Fibroblast of skin of back (primary cell): ENCODE measurements around the gene CREB1.
"Not testable (repeated sequence)": the region's sequence is repeated elsewhere in the genome, so short reads cannot be mapped to it uniquely, and the experiment has no call there.

Source experiments
- DNase-seq: peaks from one replicate; pipeline ENCODE4 v3.0.0-alpha.2; 2013

Gene CREB1

GRCh38 chr2:207619764-207620203 is 90.0 kb downstream of the CREB1 start:
- no peak for DNase-seq

DNA sequence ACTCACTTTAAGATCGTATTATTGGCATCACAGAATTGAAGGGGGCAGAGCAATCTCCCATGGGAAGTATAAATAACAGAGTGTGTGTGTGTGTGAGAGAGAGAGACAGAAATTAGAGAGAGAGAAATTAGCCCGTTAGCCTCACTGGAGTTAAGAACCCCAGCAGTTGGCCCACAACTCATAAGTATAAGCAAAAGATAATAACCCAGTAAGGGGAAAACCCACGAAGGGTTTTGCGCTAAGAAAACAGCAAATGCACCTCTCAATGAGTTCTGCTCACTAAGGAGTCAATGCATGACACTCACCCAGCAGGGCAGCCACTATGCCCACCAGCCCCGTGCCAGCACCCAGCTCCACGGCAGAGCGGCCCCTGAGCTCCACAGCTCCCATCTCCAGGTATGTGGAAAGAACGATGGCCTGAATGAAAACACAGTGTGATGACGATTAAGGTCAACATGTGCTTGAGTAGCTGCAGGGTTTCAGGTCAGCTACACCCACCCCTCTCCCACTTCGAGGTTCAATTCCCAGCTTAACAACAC is 91.8 kb downstream of the CREB1 start:
- no peak for DNase-seq

DNA sequence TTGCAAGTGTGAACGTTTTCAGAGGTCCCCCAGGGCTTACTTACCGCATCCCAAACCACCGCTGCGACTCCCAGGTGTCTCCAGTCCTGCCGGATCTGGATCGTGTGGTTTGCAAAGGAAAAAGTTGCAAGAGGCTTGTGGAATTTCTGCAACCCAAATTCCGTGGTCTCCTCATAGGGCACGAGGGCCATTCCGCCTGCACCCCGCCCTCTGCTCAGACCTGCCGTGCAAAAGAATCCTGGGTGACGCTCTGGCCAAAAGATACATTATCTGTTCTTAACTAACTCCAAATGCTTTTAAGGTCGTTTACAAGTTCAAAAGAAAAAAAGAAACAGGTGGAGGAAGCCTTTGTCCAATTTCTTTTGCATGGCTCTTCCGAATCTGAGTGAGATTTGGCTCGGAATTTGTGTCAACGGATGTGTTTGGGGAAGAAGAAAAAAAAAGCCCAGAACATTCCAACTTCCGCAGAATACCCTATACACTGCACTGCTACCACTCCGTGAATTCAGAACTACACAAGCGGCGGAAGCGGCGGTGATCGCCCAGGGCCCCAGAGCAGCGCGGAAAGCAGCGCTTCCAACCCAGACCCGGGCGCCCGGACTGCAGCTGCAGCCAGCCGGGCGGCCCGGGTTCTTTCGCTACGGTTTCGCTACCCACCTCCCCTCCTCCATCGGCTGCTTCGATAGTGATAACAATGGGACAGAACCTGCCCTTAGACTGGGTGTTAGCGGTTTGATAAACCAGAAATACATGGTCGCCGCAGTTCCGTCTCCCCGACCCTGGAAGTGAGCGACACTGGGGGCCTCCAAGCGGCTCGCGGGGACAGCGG is 94.6 kb downstream of the CREB1 start:
- peak; percentile 74 for DNase-seq

DNA sequence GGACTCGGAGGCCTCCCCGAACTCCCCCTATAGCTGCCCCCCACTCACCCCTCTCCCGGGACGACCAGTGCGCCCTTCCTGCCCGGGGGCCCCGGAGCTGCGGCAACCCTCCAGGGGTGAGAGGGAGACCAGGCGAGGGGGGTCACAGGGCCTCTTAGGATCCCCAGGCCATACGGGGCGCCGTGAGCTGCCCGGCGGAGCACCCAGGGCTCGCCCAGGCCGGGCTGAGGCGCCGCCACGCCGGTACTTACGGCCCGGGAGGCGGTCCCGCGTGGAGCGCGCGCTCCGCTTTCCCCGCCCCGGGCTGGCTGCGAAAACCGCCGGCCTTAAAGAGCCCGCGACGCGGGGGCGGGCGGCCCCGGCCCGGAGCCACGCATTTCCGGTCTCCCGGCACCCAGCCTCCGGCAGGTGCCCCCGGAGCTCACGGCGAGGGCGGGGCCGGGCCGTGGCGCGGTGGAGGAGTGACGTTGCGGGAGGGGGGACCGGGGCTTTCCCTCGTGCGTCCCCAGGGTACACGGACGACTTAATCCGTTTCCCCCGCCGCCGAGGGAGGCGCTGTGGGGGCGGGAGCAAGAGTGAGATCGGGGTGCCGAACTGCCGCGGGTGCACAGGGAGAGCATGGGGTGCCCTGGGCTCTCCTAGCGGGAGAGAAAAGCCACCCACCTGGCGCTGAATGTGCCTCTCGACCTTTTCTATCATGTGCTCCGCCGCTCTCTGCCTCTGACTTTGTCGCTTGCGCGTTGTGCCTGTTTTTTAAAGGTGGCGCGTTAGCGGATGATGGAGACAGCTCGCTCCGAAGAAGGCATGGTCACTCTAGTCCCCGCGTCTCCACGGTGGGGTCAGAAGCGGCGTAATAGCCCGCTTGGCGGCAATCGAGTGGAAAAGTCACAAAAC is 95.5 kb downstream of the CREB1 start, which contains the start of gene METTL21A:
Gene METTL21A, minus strand, starts transcription at position 381 of the 894 bp plus-strand sequence. CDS start 1,019 bp downstream, outside the sequence.
- DNase-seq = peak; percentile 83

DNA sequence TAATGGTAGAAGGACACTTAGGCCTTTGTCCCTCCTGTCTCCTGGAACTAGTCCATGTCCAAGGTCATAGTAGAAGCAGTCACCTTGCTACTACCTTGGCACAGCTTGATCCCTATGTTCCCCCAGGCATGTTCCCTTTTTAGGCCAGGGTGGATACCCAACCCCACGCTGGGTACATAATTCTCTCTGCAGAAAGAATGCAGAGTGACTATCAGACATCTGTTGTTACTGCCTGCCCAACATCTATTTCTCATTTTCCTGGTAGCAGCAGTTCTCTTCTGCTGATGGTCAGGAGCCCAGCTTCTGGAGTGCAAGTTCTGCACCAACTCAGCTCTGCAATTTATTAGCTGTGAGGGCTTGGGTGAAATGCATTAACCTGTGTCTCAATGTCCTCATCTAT is 99.8 kb downstream of the CREB1 start:
- DNase-seq = no peak

DNA sequence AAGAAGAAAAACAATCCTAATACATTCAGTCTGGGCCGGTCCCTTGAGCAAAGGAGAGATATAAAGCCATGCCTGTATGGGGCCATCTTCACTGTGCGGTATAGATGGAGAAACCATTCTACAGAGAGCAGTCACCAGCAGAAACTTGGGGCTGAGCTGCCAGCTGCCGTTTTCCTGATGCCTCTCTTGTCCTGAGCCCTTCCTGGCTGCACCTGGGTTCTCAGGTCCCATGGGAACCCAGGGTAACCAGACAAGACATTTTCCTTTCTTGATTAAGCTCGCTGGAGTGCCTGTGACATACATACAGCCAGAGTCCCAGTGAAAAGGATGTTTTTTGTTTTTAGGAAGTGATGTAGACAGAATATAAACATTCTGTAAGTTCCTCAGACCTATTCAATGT is 100.7 kb downstream of the CREB1 start:
- DNase-seq = no peak

DNA sequence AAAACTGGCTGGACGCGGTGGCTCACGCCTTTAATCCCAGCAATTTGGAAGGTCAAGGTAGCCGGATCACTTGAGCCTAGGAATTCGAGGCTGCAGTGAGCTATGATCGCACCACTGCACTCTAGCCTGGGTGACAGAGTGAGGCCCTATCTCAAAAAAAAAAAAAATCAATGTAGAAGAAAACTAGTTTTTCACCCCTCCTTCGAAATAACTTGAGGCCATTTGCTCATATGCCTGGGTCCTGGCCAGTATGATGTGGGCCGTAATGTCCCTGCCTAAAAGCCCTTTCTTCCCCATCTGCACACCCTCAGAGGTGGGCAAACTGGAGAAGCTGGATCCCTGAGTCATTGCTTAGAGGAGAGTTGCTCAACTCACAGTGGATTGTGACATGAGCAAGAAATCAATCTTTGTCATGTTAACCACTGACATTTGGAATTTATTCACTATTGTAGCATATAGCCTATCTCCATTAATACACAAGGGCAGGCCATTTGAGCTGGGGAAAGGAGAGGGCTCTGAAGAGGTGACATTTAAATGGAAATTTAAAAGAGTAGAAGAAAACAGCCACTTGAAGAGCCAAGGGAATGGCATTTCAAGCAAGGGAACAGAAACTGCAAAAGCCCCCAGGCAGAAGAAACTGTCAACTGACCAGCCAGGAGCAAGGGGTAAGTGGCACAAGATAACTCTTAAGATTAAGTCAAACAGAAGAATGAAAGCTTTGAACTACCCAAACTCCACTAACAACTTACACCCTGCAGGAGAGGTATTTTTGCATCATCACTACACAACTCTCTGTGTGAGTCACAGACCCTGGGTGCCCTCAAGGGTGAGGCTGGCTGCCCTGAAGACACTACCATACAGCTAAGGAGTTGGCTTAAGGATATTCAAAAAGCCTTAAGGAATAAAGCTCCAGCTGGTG is 103.1 kb downstream of the CREB1 start:
- DNase-seq = peak; percentile 54

GRCh38 chr2:207633686-207634085 is 103.9 kb downstream of the CREB1 start:
- DNase-seq = no peak

DNA sequence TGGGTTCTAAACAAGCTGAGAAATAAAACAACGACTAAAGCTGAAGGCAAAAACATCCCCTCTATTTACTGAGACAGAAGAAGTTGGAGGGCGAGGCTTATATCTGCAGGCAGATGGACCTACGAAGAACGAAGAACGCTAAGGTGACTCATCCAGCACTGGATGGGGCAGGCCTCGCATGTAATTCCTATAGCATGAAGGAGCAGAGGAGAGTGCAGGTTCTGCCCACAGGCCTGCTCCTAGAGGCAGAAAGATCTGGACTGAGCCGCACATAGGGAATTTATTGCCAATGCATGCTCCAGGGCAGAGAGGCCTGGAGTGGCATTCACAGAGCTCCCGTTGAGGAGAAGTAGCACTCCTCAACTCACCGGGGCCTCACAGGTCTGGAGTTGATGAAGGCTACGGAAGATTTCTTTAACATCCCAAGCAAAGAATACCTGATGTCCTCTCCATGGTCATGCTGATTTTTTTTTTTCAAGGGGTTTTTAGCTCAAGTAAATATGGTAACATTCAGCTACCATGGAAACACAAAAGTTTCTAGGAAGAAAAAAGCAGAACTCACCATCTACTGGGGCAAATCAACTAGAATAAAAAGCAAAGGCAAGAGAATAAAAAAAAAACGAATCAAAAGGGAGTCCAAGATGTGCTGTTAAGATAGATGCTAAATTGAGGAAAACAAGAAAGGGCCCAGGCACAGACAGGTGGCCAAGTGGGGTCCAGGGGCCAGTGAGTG is 105.9 kb downstream of the CREB1 start:
- peak; percentile 43 for DNase-seq

GRCh38 chr2:207639288-207639687 is 109.5 kb downstream of the CREB1 start:
- DNase-seq = not testable (repeated sequence)

DNA sequence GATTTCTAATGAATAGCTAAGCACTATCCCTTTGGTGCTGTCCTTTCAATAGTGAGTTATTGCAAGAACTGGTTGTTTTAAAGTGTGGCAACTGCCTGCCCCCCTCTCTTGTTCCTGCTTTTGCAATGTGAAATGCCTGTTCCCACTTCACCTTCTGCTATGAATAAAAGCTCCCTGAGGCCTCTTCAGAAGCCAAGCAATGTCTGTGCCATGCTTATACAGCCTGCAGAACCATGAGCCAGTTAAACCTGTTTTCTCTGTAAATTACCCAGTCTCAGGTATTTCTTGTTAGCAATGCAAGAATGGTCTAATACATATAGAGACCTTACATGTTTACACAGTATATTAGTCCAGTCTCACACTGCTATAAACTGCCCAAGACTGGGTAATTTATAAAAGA is 110.4 kb downstream of the CREB1 start:
- DNase-seq = no peak

DNA sequence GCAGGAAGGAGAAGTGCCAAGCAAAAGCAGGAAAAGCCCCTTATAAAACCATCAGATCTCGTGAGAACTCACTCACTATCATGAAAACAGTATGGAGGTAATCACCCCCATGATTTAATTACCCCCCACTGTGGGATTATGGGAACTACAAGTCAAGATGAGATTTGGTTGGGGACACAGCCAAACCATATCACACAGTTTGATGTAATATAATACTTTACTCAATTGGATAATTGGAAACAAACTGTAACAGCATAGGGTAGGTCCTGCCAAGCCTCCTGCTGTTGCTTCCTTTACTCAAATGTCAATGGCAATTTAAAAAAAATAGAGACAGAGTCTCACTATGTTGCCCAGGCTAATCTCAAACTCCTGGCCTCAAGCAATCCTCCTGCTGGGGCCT is 110.9 kb downstream of the CREB1 start:
- no peak for DNase-seq

- DNase-seq = no peak
Measured at GRCh38 chr2:207643892-207644291, 114.1 kb downstream of the CREB1 start.

DNA sequence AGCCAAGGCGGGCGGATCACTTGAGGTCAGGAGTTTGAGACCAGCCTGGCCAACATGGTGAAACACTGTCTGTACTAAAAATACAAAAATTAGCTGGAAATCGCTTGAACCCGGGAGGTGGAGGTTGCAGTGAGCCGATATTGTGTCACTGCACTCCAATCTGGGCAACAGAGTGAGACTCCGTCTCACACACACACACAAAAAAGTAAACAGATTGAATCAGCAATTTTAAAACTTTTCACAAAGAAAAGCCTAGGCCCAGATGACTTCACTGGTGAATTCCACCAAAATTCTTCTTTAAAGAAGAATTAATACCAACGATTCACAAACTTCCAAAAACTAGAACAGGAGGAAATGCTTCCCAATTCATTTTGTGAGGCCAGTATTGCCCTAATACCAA is 116.8 kb downstream of the CREB1 start:
- not testable (repeated sequence) for DNase-seq
